HG02571 (cell line): ENCODE results near the gene ANXA4.

Experiments used
- ATAC-seq: cut with Tn5 transposase; IDR thresholded peaks from one replicate; pipeline ENCODE4 v1.9.1; 2021; ENCODE audit warnings: mild to moderate bottlenecking, moderate library complexity; ENCODE audit not compliant: unreplicated experiment

ANXA4 gene

GRCh38 chr2:69837533-69837932, 95.6 kb downstream of the ANXA4 start:
- no peak for ATAC-seq

GRCh38 chr2:69843993-69844392, 102.1 kb downstream of the ANXA4 start:
- ATAC-seq: no peak

- ATAC-seq: no peak
These were observed 102.6 kb downstream of the ANXA4 start for GRCh38 chr2:69844560-69844959.

GRCh38 chr2:69846182-69847067, 104.5 kb downstream of the ANXA4 start:
- ATAC-seq: no peak

- no peak for ATAC-seq
These were observed 105.3 kb downstream of the ANXA4 start for GRCh38 chr2:69847068-69847828.

- ATAC-seq: no peak
These were observed 106.4 kb downstream of the ANXA4 start for GRCh38 chr2:69848186-69848790.

GRCh38 chr2:69858261-69858660, 116.3 kb downstream of the ANXA4 start:
- ATAC-seq: no peak

- no peak for ATAC-seq
These were observed 121.4 kb downstream of the ANXA4 start for GRCh38 chr2:69863298-69863697.
